ENCODE data around the gene CORIN.
"Not testable (repeated sequence)": the region's sequence is repeated elsewhere in the genome, so short reads cannot be mapped to it uniquely, and the experiment has no call there.

Gene CORIN

DNA sequence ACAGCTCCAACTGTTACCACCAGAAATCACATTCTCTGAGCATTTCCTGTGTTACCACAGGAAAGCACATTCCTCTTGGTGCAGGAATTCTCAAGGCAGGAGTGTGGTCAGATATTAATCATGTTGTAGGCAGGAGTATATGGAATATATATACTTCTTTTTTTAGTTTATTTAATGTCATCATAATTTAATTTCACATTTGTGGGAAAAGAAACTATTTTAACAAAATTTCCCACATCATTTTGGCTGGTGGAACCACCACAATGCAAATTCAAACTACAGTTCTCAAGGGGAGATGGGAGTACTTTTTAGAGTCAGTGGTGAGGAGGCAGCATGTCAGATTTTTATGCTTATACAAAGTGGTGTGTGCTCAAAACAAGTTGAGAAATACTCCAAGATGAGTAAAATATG is 213.8 kb downstream of the CORIN start:
- no peak for DNase-seq

DNA sequence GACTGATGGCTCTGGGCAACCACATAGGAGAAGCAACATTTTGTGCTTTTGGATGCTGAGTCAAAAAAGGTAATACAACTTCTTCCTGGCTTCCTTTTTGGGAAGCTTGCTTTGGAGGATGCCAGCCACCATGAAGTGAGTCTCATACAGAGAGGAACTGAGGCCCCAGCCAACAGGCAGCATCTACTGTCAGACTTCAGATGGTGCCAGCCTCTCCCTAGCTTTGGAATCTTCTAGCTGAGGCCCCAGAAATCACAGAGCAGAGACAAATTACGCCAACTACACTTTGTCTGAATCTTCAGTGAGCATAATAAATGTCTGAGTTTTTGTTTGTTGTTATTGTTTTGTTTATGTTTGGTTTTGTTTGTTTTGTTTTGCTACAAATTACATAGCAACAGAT is 216.7 kb downstream of the CORIN start:
- DNase-seq = no peak

DNA sequence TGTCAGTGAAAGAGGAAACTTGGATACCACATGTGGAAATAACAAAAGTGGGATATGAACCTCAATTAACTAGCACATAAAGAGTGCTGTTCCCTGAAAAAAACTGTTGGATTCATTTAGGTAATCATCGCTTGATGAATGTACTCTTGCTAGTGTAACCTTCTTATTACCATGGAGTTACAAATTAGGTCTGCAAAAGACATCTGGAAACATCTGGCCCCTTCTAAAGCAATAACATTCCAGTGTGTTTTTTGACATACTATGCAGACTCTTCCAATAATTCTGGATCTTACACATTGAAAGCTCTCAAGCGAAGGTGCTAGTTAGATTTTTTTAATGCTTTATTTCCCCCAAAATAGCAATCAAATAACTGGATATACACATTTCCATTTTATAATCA is 218.2 kb downstream of the CORIN start:
- DNase-seq = no peak

DNA sequence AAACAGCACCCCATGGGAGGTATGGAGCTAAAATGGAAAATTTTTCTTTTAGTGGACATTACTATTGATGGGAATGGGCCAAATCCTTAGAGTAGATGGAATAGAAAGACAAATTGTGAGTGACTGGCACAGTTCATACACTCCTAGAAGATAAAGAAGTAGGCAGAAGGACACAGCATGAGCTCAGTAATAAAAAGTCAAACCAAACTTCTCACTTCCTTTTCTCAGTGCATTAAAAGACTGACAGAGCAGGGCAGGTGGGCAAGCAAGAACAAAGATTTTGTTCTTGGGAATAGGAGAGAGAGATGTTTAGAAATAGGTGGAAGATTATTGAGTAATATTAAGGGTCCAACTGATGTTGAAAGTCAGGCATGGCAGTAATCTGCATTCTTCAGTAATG is 220.3 kb downstream of the CORIN start:
- no peak for DNase-seq

DNA sequence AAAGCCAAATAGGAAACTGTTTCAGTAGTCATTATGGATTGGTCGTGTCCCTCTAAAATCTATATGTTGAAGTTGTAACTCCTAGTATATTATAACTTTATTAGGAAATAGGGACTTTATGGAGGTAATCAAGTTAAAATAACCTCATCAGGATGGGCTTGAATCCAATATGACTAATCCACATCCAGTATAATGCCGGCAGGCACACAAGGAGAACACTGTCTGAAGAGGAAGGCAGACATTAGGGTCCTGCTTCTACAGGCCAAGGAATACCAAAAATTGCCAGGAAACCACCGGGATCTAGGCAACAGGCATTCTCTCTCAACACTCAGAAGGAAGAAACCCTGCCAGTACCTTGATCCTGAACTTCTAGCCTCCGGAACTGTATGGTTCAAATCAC is 222.5 kb downstream of the CORIN start:
- DNase-seq = no peak

DNA sequence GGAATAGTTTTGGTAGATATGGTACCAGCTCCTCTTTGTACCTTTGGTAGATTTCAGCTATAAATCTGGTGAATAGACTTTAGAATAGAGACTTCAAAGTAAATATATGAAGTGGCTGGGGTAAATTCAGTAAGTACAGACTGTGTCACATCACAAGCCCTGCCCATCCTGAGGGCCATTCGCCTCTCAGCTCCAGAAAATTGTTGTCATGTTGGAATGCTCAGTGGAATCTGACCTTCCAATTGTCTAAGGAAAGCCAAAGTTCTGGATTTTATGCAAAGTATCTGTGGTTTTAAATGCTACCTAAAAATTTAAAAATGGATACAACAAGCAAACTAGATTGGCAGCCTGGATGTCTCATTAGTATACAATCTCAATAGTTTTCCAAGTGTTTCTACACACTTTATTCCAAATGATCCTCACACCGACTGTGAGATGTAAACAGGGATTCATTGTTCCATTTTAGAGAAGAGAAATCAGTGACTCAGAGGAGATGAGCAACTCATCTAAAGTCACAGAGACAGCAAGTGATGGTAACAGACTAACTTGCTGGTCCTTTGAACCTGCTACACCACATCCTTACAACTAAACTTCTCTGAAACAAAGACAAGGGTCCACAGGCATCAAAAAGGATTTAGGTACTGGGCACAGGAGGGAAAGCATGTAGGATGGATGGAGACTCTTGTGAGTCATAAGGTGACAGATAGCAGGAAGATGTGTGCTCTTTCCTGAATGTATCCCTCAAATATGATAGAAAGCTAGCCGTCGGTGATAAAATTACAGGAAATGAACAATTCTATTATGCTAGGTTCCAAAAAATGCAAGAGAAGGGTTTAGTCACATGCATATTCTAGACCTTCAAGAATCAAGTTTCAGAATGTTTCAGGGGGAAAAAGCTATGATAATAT is 225.5 kb downstream of the CORIN start:
- DNase-seq = no peak

DNA sequence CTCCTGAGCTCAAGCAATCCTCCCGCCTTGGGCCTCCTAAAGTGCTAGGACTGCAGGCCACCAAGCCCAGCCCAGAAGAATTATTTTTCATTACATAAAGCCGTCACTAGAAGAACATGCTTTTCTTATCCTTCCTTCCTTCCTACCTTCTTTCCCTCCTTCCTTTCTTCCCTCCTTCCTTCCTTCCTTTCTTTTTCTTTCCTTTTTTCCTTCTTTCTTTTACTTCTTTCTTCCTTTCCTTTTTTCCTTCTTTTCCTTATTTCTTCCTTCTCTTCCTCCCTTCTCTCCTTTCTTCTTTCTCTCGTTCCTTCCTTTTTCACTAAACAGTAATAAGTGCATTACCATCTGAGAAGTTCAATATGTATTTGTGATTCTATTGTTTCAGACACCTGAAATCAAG is 231.4 kb downstream of the CORIN start:
- DNase-seq = no peak

DNA sequence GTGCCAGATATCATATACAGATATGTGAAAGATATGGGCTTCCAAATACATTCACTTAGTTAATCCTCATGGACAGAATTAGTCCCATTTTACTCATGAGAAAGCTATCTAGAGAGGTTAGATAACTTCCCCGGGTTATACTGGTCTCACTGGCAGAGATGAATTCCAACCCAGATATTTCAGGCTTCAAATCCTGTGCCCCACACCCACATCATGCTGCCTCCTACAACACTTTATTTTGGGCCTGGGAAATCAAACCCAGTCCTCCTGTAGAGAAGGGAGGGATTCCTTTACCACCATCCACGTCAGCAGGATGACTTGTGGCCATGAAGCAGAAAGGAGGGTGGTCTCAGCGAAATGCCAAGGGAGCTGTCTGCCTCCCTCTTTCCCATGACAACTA is 239.0 kb downstream of the CORIN start:
- DNase-seq = no peak

DNA sequence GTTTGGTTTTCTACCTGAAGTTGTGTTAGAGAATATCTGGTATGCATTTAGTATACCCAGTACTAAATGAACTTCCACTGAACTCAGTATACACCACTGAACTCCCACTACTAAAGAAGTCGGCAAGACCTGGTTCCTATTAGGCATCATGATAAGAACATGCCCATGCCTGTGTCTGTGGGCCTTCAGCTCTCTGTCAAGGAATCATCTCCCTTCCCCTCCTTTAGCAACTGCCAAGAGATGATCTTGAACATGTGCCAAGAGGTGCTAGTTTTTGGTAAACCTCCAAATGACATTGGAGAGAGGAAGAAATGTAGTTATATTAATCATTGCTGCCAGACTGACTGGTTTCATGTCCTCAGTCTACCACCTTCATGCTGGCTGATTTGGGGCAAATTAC is 239.5 kb downstream of the CORIN start:
- DNase-seq = no peak

DNA sequence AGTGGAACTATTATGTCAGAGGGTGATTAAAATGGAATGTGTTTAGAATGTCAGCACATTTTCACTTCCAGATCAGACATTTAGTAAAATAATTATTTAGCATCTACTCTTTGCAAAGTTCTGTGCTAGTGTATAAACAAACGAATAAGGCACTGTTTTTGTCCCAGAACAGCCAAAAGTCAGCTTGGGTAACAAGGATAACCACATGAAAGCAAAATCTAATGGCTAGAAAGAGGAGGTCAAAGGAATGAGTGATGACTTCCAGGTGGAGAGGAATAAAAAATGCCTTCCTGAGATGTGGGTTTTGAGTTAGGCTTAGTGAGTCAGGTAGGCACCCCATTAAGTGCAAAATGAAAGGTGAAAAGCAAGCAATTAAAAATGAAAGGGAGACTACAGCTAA is 240.2 kb downstream of the CORIN start:
- DNase-seq = no peak

DNA sequence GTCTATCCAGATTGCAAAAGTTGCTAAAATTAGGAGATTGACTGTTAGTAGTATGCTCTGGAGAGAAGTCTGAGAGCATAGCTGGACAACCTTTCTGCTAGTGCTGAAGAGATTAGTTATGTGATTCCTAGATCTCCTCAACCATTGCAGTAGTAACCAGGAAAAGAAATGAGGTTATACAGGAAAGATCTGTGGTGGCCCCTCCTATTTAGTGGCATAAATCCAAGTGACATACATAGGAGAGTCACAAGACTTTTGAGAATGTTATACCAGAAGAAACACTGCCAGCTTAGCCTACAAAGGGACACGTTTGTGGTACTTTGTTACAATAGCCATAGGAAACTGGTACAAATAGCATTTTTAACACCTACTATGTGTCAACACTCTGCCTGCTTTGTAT is 247.5 kb downstream of the CORIN start:
- no peak for DNase-seq

DNA sequence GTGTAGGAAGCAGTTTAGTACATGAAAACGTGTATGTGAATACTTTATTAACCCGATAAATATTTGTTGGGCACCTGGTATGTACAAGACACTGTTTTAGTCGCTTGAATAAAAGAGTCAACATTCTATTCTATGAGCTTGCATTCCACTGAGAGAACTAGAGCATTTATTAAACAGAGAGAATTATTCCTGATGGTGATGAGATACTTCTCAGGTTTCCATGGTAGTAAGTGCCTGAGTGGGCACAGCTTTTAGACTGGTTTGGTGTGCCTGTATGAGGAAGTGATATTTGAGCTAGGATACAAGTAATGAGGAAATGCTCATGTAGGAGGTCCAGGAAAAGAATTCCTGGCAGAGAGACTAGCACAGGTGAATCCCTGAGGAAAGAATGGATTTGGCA is 258.6 kb downstream of the CORIN start:
- DNase-seq = no peak

DNA sequence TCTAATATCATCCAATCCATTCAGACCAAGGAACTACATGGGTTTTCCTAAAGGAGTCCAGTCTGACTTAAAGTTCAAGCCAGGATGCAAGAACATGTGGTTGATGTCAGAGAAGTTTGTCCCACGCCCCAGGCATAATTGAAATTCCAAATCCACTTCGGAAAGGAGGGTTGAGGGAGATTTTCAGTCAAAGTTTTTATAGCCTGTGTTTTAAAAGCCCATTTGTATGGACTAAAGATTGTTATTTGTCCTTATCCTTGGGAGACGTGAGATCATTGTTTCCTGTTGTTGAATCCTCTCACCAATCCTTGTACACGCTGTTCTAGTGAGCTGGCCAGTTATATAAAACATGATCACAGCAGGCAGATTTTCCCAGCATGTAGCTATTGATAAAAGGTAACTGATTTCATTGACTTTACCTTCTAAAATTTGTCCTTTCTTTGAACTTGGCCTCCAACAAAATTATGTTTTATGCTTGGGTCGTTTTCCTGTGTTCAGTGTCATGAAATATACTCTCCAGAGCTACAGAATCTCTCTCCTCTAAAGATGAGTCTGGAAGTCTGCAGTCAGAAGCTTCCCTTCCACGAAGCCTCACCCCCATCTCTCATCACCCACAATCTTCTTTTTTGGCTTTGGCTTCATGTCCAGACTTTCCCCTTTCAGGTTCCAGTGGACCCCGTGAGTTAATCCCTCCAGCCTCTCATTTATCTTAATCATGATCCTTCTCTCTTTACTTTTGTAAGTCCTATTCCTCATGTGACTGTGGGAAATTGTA is 259.9 kb downstream of the CORIN start:
- DNase-seq = no peak

DNA sequence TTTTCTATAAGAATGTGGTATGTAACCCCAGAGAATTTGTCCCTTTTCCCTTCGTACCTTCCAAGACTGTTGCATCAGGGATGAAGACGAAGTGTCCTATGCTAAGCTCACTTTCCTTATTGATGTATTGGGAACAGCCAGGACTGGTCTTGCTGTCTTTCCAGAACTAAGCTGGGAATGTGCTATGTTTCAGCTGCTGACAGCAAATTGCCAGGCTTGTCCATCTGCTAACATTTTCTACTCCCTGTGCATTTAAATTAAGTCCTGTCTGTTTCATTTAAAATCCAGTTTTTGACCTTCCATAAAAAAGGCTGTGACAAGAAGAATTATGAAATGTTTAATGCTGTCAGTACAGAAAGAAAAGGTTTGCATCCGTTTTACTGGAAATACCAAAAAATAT is 264.9 kb downstream of the CORIN start:
- DNase-seq = no peak

DNA sequence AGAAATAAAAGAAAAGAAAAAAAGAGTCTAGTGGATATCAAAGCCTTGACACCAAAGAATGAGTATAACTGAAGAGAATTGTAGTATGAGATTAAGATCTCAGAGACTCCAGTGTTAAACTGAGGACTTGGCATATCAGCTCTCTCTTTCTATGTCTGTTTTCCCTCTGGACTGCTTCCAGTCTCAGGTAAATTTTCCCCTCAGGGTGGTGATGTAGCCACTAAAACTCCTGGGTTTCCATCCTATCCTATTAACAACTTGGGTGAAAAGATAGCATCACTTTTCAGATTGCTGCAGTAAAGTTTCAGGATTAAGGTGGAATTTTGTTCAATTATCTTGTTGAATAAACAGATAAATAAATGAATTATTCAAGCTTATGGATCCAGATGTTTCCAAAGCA is 267.1 kb downstream of the CORIN start:
- no peak for DNase-seq

DNA sequence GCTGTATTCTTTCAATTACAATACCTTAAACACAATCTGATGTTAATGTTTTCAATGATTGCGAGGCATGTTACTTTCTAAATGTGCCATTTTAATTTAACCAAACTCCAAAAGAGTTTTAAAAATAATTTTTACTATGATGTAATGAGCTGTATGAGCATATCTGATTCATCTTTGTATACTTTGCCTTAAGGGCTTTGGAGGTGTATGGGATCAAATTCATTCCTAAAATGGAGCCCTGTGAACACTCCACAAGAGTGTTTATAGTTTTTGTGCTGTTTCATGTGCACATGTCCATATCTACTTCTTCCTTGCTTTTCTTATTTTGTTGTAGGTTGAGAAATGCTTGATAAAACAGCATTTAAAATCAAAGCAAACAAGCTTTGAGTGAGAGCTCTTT is 270.4 kb downstream of the CORIN start:
- no peak for DNase-seq

DNA sequence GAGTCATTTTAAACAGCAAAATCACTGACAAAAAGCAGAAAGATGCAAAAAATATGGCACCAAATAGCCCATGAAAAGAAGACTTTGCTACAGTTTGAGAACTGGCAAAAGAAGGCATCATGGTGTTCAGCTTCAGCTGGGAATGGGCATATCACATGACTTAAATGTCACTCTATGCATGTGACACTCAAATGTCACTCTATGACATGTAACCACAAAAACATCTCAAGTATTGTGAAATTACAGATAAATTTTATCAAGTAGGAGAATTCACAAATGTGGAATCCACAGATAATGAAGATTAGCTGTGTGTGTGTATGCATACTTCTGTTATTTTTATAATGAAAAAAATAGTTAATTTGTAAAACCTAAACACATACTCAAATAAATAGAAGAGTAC is 270.9 kb downstream of the CORIN start:
- no peak for DNase-seq

DNA sequence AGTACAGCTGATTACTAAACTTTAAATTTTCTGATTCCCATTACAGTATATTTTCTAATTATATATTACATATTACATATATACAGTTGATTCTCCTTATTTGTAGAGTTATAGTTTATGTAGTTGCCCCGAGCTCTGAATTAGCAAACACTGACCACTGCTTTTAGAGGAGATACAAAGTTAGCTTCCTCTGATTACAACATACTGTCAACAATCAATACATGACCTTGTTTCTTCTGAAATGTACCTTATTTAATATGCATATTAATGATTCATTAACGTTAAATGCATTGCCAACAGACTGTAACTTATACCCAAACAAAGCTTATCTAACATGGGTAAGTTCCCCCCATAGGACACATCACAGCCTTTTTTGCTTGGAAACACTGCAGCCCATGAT is 271.3 kb downstream of the CORIN start:
- no peak for DNase-seq

DNA sequence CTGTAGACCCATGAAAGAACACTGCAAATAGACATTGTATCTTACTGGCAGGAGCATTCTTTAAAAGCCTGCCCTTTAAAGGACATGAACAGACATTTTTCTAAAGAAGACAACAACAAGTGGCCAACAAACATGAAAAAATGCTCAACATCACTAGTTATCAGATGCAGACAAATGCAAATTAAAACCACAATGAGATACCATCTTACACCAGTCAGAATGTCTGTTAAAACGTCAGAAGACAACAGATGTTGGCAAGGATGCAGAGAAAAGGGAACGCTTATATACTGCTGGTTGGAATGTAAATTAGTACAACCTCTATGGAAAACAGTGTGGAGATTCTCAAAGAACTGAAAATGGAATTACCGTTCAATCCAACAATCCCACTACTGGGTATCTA is 275.6 kb downstream of the CORIN start:
- DNase-seq = no peak

DNA sequence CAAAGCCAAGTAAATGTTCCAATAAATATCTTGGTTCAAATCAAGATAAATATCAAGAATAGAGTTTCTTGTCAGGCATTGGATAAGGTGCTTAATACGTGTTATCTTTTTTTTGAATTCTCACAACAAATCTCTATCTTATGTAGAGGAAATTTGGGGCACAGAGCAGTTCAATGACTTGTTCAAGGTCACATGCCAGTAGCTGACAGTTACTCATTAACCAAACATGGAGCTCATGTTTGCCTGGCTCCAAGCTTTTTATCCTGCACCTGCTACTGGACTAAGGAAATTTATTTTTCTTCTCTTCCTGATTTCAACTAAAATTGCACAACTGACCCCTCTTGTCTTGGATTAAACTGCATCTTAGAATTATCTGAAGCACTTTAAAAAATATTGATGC is 276.5 kb downstream of the CORIN start:
- no peak for DNase-seq

DNA sequence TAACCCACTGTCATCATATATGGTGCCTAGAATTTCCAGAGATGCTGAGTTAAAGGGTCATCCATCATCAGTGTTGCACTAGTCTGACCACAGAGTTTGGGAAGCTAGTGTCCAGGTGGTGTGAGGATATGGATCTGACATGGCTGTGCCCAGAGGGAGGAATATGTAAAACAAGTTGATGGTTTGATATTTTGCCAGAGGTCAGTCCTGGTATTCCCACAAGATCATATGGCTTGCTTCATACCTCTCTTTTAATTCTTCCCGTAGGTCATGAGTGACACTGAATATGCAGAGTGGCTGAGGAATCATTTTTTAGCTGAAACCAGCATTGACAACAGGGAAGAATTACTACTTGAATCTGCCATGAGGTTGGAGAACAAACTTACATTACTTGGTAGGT is 277.2 kb downstream of the CORIN start:
- DNase-seq = no peak

DNA sequence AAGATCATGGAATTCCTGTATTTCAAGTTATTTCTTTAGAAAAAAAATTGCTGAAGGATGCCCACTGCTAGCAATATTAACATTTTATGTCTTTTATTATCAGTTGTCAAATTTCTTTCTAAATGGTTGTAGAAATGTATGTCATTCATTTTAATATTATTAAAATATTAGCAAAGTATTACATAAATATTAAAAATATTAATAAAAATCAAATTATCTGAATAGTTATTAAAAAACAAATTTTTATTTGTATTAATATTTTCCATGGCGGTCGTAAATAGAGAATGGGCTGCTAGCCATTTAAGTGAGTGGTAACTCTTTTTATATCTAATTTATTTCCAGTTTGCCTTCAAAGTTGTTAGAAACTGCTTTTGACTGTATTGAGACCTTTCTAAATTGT is 280.6 kb downstream of the CORIN start:
- no peak for DNase-seq

DNA sequence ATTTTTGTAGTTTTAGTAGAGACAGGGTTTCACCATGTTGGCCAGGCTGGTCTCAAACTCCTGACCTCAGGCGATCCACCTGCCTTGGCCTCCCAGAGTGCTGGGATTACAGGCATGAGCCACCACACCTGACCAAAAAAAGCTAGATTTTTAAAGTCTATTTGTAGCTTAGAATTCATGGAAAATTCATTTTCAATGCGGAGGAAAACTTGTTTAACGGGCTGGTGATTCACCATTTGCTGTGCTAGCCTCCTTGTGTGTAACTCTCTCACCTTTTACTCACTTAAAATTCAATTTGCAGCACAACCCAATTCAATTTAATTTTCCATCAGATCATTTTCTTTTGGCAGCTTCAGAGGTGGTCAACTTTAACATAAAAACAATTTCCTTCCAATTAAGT is 281.9 kb downstream of the CORIN start:
- DNase-seq = not testable (repeated sequence)

DNA sequence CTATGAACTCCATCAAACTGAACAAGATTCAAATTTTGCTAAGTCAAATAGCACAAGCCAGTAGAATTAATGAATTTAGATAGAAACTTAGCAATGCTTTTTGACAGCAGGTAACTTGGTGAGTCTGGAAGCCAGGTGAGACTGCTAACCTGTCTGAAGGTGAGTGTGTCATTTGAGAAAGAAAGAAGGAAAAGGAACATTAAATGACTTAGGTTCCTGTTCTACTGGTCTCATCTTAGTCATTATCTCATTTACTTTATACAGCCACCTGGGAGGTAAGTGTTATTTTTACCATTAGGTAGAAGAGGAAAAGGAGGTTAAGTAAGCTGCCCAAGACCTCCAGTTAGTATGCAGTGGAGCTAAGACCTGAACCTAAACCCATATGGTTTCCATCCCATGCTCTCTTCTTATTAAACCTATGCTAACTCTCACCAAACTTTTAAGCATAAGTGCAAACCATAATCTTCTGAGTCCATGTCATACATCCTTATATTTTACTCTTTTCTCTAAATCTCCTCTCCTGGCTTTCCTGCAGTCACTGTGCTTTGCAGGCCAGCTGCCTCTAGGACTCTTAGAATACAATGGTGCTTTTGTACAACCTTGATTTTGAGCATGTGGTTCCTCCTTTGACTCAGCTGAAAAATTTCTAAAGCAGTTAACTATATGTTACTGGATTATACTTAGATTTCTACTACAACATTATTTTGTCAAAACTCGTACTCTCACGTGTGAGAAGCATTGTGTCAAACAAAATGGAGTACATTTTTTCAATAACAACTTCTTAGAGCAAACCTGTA is 284.3 kb downstream of the CORIN start:
- no peak for DNase-seq

Data from left hindlimb (tissue), 1 donor.